T-cell (primary cell): ENCODE measurements around the gene DCBLD1. TPM values are rescaled to one million over a fixed set of nuclear protein-coding genes. Genes with fewer than 3 reads are reported as not detected.

Source experiments
- ATAC-seq, 4 experiments: fragments of 200-7000 bp in 3 of 4; fragments of 150-1000 bp in 1 of 4; cut with Tn5 transposase; replicated peaks in 1 of 4; 1 replicate in 3 of 4; 2 replicates in 1 of 4; pipeline ENCODE4 v1.10.0; 2021; ENCODE audit warnings: moderate library complexity in 3 of 4, mild to moderate bottlenecking in 2 of 4, moderate number of reproducible peaks in 1 of 4
- CTCF ChIA-PET, 2 donors: fragments of 300-600 bp; sonication (Branson Sonifier 250); formaldehyde crosslinking; loops; one replicate each; lab custom pipeline; 2022; ENCODE audit warnings: antibody characterized with exemption in 2 of 2; lab: Charles Lee
- POLR2A ChIA-PET, 2 donors: fragments of 300-600 bp; sonication (Branson Sonifier 250); formaldehyde crosslinking; loops; one replicate each; lab custom pipeline; 2022; ENCODE audit warnings: antibody characterized with exemption in 2 of 2; lab: Charles Lee
- DNase-seq, 35 experiments: peaks; one replicate each; pipeline versions ENCODE4 v3.0.0 to v3.0.0-alpha.2; 2013 to 2023
- H3K27ac ChIP-seq: one replicate; pipeline ENCODE4 v1.5.1; 2013; ENCODE audit warnings: low read length
- H3K27me3 ChIP-seq, 2 experiments: replicated peaks in 1 of 2; 1 replicate in 1 of 2; 2 replicates in 1 of 2; pipeline versions ENCODE4 v1.6.1 to v1.7.0; 2013; ENCODE audit warnings: low read length in 1 of 2, mixed read lengths in 1 of 2; ENCODE audit not compliant: control insufficient read depth in 2 of 2, insufficient read depth in 2 of 2; ENCODE audit errors: extremely low read depth in 1 of 2
- H3K36me3 ChIP-seq, 2 donors: 1 replicate in 1 of 2; 2 replicates in 1 of 2; pipeline versions ENCODE4 v1.6.1 to v1.7.0; 2013; ENCODE audit warnings: low read length in 1 of 2; ENCODE audit not compliant: control insufficient read depth in 2 of 2, insufficient read depth in 1 of 2; ENCODE audit errors: extremely low read depth in 1 of 2
- H3K4me1 ChIP-seq, 2 experiments: 1 replicate in 1 of 2; 2 replicates in 1 of 2; pipeline versions ENCODE4 v1.6.1 to v1.7.0; 2013; ENCODE audit warnings: low read length in 2 of 2, mixed read lengths in 1 of 2; ENCODE audit not compliant: insufficient read depth in 2 of 2, control insufficient read depth in 1 of 2; ENCODE audit errors: extremely low read depth in 1 of 2
- H3K4me3 ChIP-seq, 2 donors: 1 replicate in 1 of 2; 2 replicates in 1 of 2; pipeline versions ENCODE4 v1.5.1 to v1.7.0; 2013; ENCODE audit warnings: mild to moderate bottlenecking in 2 of 2, low read length in 1 of 2, moderate library complexity in 1 of 2; ENCODE audit not compliant: control insufficient read depth in 1 of 2; ENCODE audit errors: extremely low read depth in 1 of 2
- H3K9me3 ChIP-seq: 2 replicates; pipeline ENCODE4 v1.7.0; 2013
- H3K27ac Mint-ChIP-seq, 2 donors: one replicate each; pipeline ENCODE4 v1.8.0; 2020 to 2021; ENCODE audit warnings: mild to moderate bottlenecking in 2 of 2, mixed read lengths in 2 of 2
- H3K27me3 Mint-ChIP-seq, 2 donors: one replicate each; pipeline ENCODE4 v1.8.0; 2021 to 2022; ENCODE audit warnings: mixed read lengths in 2 of 2
- H3K36me3 Mint-ChIP-seq: one replicate; pipeline ENCODE4 v1.8.0; 2021; ENCODE audit warnings: mixed read lengths
- H3K4me1 Mint-ChIP-seq, 3 donors: one replicate each; pipeline ENCODE4 v1.8.0; 2020 to 2022; ENCODE audit warnings: mixed read lengths in 3 of 3, mild to moderate bottlenecking in 1 of 3
- H3K4me3 Mint-ChIP-seq, 3 donors: one replicate each; pipeline ENCODE4 v1.8.0; 2020 to 2022; ENCODE audit warnings: mild to moderate bottlenecking in 3 of 3, mixed read lengths in 3 of 3, moderate library complexity in 3 of 3
- H3K9me3 Mint-ChIP-seq, 3 donors: one replicate each; pipeline ENCODE4 v1.8.0; 2020 to 2022; ENCODE audit warnings: mixed read lengths in 3 of 3
- WGBS: methylation state at CpG from one replicate; pipeline ENCODE4 v1.1.5; 2013; ENCODE audit warnings: missing lambda C conversion rate; ENCODE audit not compliant: insufficient coverage; 5-methylcytosine and 5-hydroxymethylcytosine counted together
- total RNA-seq, 35 experiments: library from RNA in 6 of 35; stranded (reverse) in 6 of 35; fragments of 120-200 nt in 1 of 35; gene quantifications; one replicate each; pipeline versions ENCODE4 v1.2.1 to v1.2.4 and lab custom pipeline; 2013 to 2026

The DCBLD1 gene
- total RNA-seq, 5 donors from 2014 or later (not counting 1 experiment from before 2014, with no cell fraction given), result 2.2 to 7.3 (median 4.2) TPM

- H3K36me3 Mint-ChIP-seq, result peaks cover 20% of the 10 kb centered on the region
- ChIA-PET POLR2A (interaction anchor here (0.5 to 0.7 kb wide), 2 partner anchors 8 to 170 kb away, joined by 4 to 6 read pairs; no protein-coding TSS in a partner anchor), CTCF (interaction anchor here (0.7 to 1.0 kb wide), 2 partner anchors 19 to 1628 kb away, joined by 3 to 4 read pairs; no protein-coding TSS in a partner anchor)
- peaks cover 23 to 32% (median 30%) of the 10 kb centered on the region in 3 donors for H3K4me1 Mint-ChIP-seq
- no peaks in the 10 kb centered on the region for H3K9me3 ChIP-seq
- no peak for ATAC-seq
- H3K36me3 ChIP-seq, result peaks cover 7 to 18% of the 10 kb centered on the region in 2 donors
- H3K4me3 Mint-ChIP-seq, result no peak overlapping the region
- no peak overlapping the region for H3K27ac Mint-ChIP-seq
- no peaks in the 10 kb centered on the region for H3K27me3 Mint-ChIP-seq
- DNase-seq, result no peak
- peaks cover 0 to under 1% (median 0%) of the 10 kb centered on the region in 3 donors for H3K9me3 Mint-ChIP-seq
- WGBS, result 94% methylated on average over 2 of the region's 5 CpGs
- H3K4me3 ChIP-seq, result no peak overlapping the region
- no peaks in the 10 kb centered on the region for H3K4me1 ChIP-seq
- H3K27me3 ChIP-seq, result no peaks in the 10 kb centered on the region
- no peak overlapping the region for H3K27ac ChIP-seq
These were observed 108.0 kb downstream of the DCBLD1 start for GRCh38 chr6:117590447-117590846.

DNA sequence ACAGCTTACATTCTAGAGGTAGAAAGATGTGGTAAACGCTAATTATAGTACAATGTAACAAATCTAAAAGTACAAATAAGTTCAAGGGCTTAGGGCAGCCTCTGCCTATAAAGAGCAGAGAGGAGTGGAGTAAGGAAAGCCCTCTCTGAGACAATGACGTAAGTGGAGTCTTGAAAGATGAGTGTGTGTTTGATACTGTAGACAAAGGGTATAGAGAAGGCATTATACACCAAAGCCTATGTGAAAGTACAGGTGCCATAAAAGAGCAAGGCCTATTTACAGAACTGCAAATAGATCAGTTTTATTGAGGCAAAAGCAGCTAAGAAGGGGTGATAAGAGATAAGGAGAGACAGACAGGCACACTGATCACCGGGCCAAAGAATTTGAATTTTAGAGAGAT is 108.9 kb downstream of the DCBLD1 start:
- Mint-ChIP-seq H3K9me3 (peaks cover 0 to 10% (median 0%) of the 10 kb centered on the region in 3 donors), H3K4me1 (peaks cover 21 to 32% (median 26%) of the 10 kb centered on the region in 3 donors), H3K27me3 (no peaks in the 10 kb centered on the region), H3K36me3 (peaks cover 26% of the 10 kb centered on the region), H3K27ac (no peak overlapping the region), H3K4me3 (no peak overlapping the region)
- H3K27ac ChIP-seq, result no peak overlapping the region
- DNase-seq (no peak), ATAC-seq (no peak)
- H3K36me3 ChIP-seq, result peaks cover 7 to 18% of the 10 kb centered on the region in 2 donors
- H3K4me3 ChIP-seq, result no peak overlapping the region
- no peaks in the 10 kb centered on the region for H3K9me3 ChIP-seq
- H3K4me1 ChIP-seq, result no peaks in the 10 kb centered on the region
- H3K27me3 ChIP-seq, result no peaks in the 10 kb centered on the region
- ChIA-PET POLR2A (no interaction called here), CTCF (no interaction called here)
- no CpG with 5 or more reads among the region's 3 CpGs for WGBS

GRCh38 chr6:117592983-117593759 is 110.7 kb downstream of the DCBLD1 start:
- peaks cover 0 to 1% of the 10 kb centered on the region in 2 experiments for H3K4me1 ChIP-seq
- H3K36me3 Mint-ChIP-seq, result peaks cover 35% of the 10 kb centered on the region
- H3K4me1 Mint-ChIP-seq, result peaks cover 21 to 38% (median 31%) of the 10 kb centered on the region in 3 donors
- WGBS, result 94% methylated on average over 2 of the region's 3 CpGs
- H3K36me3 ChIP-seq, result peaks cover 7 to 12% of the 10 kb centered on the region in 2 donors
- no peak overlapping the region for H3K4me3 ChIP-seq
- DNase-seq (no peak), ATAC-seq (no peak)
- no peaks in the 10 kb centered on the region for H3K27me3 Mint-ChIP-seq
- H3K9me3 Mint-ChIP-seq, result peaks cover 0 to 14% (median 0%) of the 10 kb centered on the region in 3 donors
- no peak overlapping the region for H3K27ac Mint-ChIP-seq
- H3K4me3 Mint-ChIP-seq, result no peak overlapping the region
- H3K27ac ChIP-seq, result no peak overlapping the region
- ChIA-PET POLR2A (no interaction called here), CTCF (no interaction called here)
- H3K27me3 ChIP-seq, result no peaks in the 10 kb centered on the region
- H3K9me3 ChIP-seq, result peaks cover 3% of the 10 kb centered on the region

DNA sequence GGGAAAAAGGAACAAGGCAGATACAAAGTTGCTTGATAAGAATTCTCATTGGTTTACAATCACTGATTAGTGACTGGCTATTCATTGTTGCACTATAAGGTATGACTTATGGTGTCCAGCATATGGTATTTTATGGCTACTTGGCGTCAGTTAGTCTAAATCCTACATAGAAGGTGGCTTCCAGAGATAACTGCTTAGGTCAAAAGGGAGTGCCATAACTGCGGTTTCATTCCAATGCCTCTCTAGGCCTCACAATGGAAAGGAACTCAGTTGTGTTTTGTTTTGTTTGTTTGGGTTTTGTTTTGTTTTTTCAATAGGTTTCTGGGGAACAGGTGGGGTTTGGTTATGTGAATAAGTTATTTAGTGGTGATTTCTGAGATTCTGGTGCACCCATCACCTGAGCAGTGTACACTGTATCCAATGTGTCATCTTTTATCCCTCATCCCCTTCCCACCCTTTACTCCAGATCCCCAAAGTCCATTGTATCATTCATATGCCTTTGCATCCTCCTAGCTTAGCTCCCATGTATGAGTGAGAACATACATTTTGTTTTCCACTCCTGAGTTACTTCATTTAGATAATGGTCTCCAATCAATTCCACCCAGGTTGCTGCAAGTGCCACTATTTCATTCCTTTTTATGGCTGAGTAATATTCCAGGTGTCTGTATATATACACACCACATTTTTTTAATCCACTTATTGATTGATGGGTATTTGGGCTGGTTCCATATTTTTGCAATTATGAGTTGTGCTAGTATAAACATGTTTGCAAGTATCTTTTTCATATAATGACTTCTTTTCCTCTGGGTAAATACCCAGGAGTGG is 112.8 kb downstream of the DCBLD1 start:
- ChIA-PET POLR2A (no interaction called here), CTCF (interaction anchor here in 1 of 2 donors (0.6 kb wide), 1 partner anchor 9 kb away, joined by 4 read pairs; no protein-coding TSS in a partner anchor)
- no peak for DNase-seq
- no peaks in the 10 kb centered on the region for H3K27me3 Mint-ChIP-seq
- Histone ChIP-seq H3K27me3 (no peaks in the 10 kb centered on the region), H3K27ac (no peak overlapping the region), H3K9me3 (peaks cover 7% of the 10 kb centered on the region), H3K4me1 (peaks cover 9% of the 10 kb centered on the region in 2 experiments), H3K4me3 (no peak overlapping the region), H3K36me3 (peaks cover 0 to 11% of the 10 kb centered on the region in 2 donors)
- H3K36me3 Mint-ChIP-seq, result peaks cover 30% of the 10 kb centered on the region
- ATAC-seq, result no peak
- H3K9me3 Mint-ChIP-seq, result peaks cover 0 to 14% (median 0%) of the 10 kb centered on the region in 3 donors
- no peak overlapping the region for H3K27ac Mint-ChIP-seq
- WGBS, result 95% methylated on average over 2 of the region's 2 CpGs
- H3K4me3 Mint-ChIP-seq, result no peak overlapping the region
- peaks cover 37 to 49% (median 40%) of the 10 kb centered on the region in 3 donors for H3K4me1 Mint-ChIP-seq

GRCh38 chr6:117597755-117598154 is 115.3 kb downstream of the DCBLD1 start:
- ATAC-seq, result no peak
- H3K27ac ChIP-seq, result no peak overlapping the region
- no peaks in the 10 kb centered on the region for H3K27me3 ChIP-seq
- H3K4me1 Mint-ChIP-seq, result peaks cover 41 to 57% (median 47%) of the 10 kb centered on the region in 3 donors
- DNase-seq, result no peak
- no peak overlapping the region for H3K4me3 Mint-ChIP-seq
- peaks cover 0 to 5% of the 10 kb centered on the region in 2 donors for H3K36me3 ChIP-seq
- H3K27ac Mint-ChIP-seq, result no peak overlapping the region
- no CpG with 5 or more reads among the region's 2 CpGs for WGBS
- POLR2A ChIA-PET, result no interaction called here
- H3K27me3 Mint-ChIP-seq, result no peaks in the 10 kb centered on the region
- H3K4me1 ChIP-seq, result peaks cover 16 to 20% of the 10 kb centered on the region in 2 experiments
- no peak overlapping the region for H3K4me3 ChIP-seq
- CTCF ChIA-PET, result interaction anchor here in 1 of 2 donors (0.7 kb wide), 1 partner anchor 8 kb away, joined by 6 read pairs; no protein-coding TSS in a partner anchor
- peaks cover 0 to 14% (median 0%) of the 10 kb centered on the region in 3 donors for H3K9me3 Mint-ChIP-seq
- H3K9me3 ChIP-seq, result peaks cover 7% of the 10 kb centered on the region
- H3K36me3 Mint-ChIP-seq, result peaks cover 26% of the 10 kb centered on the region
